Ascending aorta (tissue), 2 donors: ENCODE data around the gene KIF16B. TPM values are rescaled to one million over a fixed set of nuclear protein-coding genes. Genes with fewer than 3 reads are reported as not detected.
"Not testable (repeated sequence)": the region's sequence is repeated elsewhere in the genome, so short reads cannot be mapped to it uniquely, and the experiment has no call there.

Source experiments
- DNase-seq, 2 donors: peaks; one replicate each; pipeline ENCODE4 v3.0.0-alpha.2; 2019; ENCODE audit warnings: low spot score in 2 of 2
- H3K27ac ChIP-seq, 2 donors: fragments of 200-600 bp; sonication (generic); one replicate each; pipeline ENCODE4 v1.5.1; 2016 to 2017; ENCODE audit warnings: mild to moderate bottlenecking in 1 of 2
- H3K27me3 ChIP-seq: fragments of 200-600 bp; sonication (generic); one replicate; pipeline ENCODE4 v1.5.1; 2017
- H3K36me3 ChIP-seq, 2 donors: fragments of 200-600 bp; sonication (generic); one replicate each; pipeline ENCODE4 v1.5.1; 2016
- H3K4me1 ChIP-seq, 2 donors: fragments of 200-600 bp; sonication (generic); one replicate each; pipeline ENCODE4 v1.5.1; 2016 to 2017; ENCODE audit warnings: mild to moderate bottlenecking in 1 of 2
- H3K4me3 ChIP-seq, 2 donors: fragments of 200-600 bp; sonication (generic); one replicate each; pipeline ENCODE4 v1.5.1; 2016 to 2017; ENCODE audit warnings: mild to moderate bottlenecking in 1 of 2
- H3K9me3 ChIP-seq, 2 donors: fragments of 200-600 bp; sonication (generic); one replicate each; pipeline ENCODE4 v1.5.1; 2016
- CTCF ChIP-seq, 3 experiments: fragments of 200-600 bp in 2 of 3; fragments of 450-650 bp in 1 of 3; sonication (generic) in 2 of 3; IDR thresholded peaks; one replicate each; pipeline ENCODE4 v1.5.1; 2016 to 2019; ENCODE audit warnings: antibody characterized with exemption in 3 of 3, mild to moderate bottlenecking in 1 of 3, moderate library complexity in 1 of 3
- intact Hi-C: fragments of 100-400 bp; cut with DNase I; formaldehyde crosslinking; loops from one replicate; pipeline ENCODE4 v1.15.1; 2023
- total RNA-seq: library from RNA; depleted of rRNA; stranded (reverse); fragments of >200 nt; gene quantifications from one replicate; pipeline ENCODE4 v1.1.0, GENCODE V29; 2016

KIF16B gene
- total RNA-seq, 1 donor from 2014 or later, result 6.3 TPM

DNA sequence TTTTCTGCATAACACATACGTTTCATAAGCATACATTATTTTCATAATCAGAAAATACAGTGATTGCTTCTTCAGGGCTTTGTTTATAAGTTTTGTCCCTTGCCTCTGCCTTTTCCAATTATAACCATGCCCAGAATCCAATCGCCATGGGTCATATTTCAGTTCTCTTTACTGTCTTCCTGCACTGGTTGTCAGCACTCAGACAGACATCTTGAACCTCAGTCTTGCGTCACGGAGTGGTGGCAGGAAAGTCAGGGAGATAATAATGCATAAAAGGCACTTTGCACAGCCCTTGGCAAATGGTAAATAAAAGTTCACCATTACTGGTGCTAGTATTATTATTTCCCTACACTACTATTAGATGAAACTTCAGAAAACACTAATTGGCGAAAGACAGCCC is 7.2 kb downstream of the KIF16B start:
- H3K4me3 ChIP-seq, result no peak overlapping the region
- H3K36me3 ChIP-seq, result no peaks in the 10 kb centered on the region
- H3K4me1 ChIP-seq, result no peaks in the 10 kb centered on the region
- intact Hi-C loops, result no loop called here
- no peaks in the 10 kb centered on the region for H3K9me3 ChIP-seq
- no peaks in the 10 kb centered on the region for H3K27me3 ChIP-seq
- no peak for TF ChIP-seq CTCF (IDR thresholded peaks at IDR 0.05)
- no peak for DNase-seq
- H3K27ac ChIP-seq, result no peak overlapping the region

DNA sequence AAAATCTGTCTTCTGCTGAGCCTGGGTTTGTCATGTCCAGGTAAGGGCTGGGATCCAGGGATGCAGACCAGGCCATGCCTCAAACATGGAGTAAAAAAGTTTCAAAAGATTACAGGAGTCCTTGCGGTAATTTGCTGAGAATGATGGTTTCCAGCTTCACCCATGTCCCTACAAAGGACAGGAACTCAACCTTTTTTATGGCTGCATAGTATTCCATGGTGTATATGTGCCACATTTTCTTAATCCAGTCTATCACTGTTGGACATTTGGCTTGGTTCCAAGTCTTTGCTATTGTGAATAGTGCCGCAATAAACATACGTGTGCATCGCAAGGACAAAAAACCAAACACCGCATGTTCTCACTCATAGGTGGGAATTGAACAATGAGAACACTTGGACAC is 9.2 kb downstream of the KIF16B start:
- H3K9me3 ChIP-seq, H3K27me3 ChIP-seq, H3K4me1 ChIP-seq, H3K4me3 ChIP-seq, intact Hi-C loops, H3K27ac ChIP-seq, H3K36me3 ChIP-seq, DNase-seq: not testable (repeated sequence)

GRCh38 chr20:16563066-16563806 is 10.0 kb downstream of the KIF16B start:
- Histone ChIP-seq H3K27me3 (no peaks in the 10 kb centered on the region), H3K4me1 (no peaks in the 10 kb centered on the region), H3K4me3 (no peak overlapping the region), H3K9me3 (no peaks in the 10 kb centered on the region), H3K27ac (no peak overlapping the region), H3K36me3 (no peaks in the 10 kb centered on the region)
- intact Hi-C loops, result no loop called here
- no peak for TF ChIP-seq CTCF (IDR thresholded peaks at IDR 0.05)
- DNase-seq, result no peak

DNA sequence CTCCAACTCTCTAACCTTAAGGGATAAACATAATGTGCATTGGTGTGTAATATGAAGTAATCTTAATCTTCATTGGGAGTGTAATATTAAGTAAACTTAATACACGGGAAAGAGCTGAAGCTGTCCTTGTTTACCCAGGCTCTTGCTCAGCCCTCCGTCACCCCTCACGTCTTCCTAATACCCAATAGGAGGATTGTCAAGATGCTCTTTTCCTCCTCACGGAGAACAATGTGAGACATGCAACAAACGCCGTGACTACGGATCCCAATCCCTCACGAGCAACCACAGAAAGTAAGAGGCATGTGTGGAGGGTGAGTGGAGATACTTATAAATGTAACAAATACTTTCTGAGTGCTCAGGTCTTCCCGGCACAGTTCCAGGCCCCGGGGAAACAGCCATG is 11.0 kb downstream of the KIF16B start:
- H3K27me3 ChIP-seq, result no peaks in the 10 kb centered on the region
- no peak for DNase-seq
- H3K4me3 ChIP-seq, result no peak overlapping the region
- H3K27ac ChIP-seq, result no peak overlapping the region
- no peaks in the 10 kb centered on the region for H3K36me3 ChIP-seq
- intact Hi-C loops, result no loop called here
- no peaks in the 10 kb centered on the region for H3K4me1 ChIP-seq
- no peak for TF ChIP-seq CTCF (IDR thresholded peaks at IDR 0.05)
- H3K9me3 ChIP-seq, result no peaks in the 10 kb centered on the region

GRCh38 chr20:16560661-16561060 is 12.6 kb downstream of the KIF16B start:
- no peaks in the 10 kb centered on the region for H3K9me3 ChIP-seq
- no peaks in the 10 kb centered on the region for H3K27me3 ChIP-seq
- H3K4me3 ChIP-seq, result no peak overlapping the region
- no peak for TF ChIP-seq CTCF (IDR thresholded peaks at IDR 0.05)
- intact Hi-C loops, result no loop called here
- DNase-seq, result no peak
- H3K27ac ChIP-seq, result no peak overlapping the region
- no peaks in the 10 kb centered on the region for H3K36me3 ChIP-seq
- peaks cover 0 to 4% of the 10 kb centered on the region in 2 donors for H3K4me1 ChIP-seq

- no peak overlapping the region for H3K27ac ChIP-seq
- no peak for DNase-seq
- H3K27me3 ChIP-seq, result no peaks in the 10 kb centered on the region
- intact Hi-C loops, result no loop called here
- peaks cover 0 to 4% of the 10 kb centered on the region in 2 donors for H3K4me1 ChIP-seq
- no peak overlapping the region for H3K4me3 ChIP-seq
- H3K36me3 ChIP-seq, result no peaks in the 10 kb centered on the region
- TF ChIP-seq CTCF (IDR thresholded peaks at IDR 0.05), result no peak
- H3K9me3 ChIP-seq, result no peaks in the 10 kb centered on the region
Observed at GRCh38 chr20:16560216-16560615, 13.0 kb downstream of the KIF16B start.
